ENCODE data around the gene LRMDA.

GRCh38 chr10:75565286-75566251 lies 134.1 kb downstream of the LRMDA start:
- TF ChIP-seq CTCF (optimal IDR thresholded peaks at IDR 0.05 in 1 of 3, IDR thresholded peaks at IDR 0.05 in 1 of 3, conservative IDR thresholded peaks at IDR 0.05 in 1 of 3; ENCODE audit: extremely low read depth in 1 of 3, insufficient read depth in 2 of 3, low read length in 3 of 3) = no peak
- no peak for TF ChIP-seq EZH2 (IDR thresholded peaks at IDR 0.05; ENCODE audit: low read length)

Measured in keratinocyte (primary cell).